GM12875 (cell line): Measurements from ENCODE around the gene MCCC2.

ENCODE experiments used
- H3K4me3 ChIP-seq: one replicate; pipeline ENCODE4 v1.5.1; 2011; ENCODE audit warnings: low read depth, low read length, control low read depth
- TF ChIP-seq, protein P1 (sequence below): IDR thresholded peaks from 2 replicates; pipeline ENCODE4 v1.5.1; 2011; ENCODE audit warnings: low read depth, mild to moderate bottlenecking, control low read depth, inconsistent platforms, low read length, moderate library complexity, borderline replicate concordance; ENCODE audit not compliant: insufficient read depth

The MCCC2 gene

GRCh38 chr5:71697967-71698366, 110.8 kb downstream of the MCCC2 start:
- TF ChIP-seq, protein P1, sequence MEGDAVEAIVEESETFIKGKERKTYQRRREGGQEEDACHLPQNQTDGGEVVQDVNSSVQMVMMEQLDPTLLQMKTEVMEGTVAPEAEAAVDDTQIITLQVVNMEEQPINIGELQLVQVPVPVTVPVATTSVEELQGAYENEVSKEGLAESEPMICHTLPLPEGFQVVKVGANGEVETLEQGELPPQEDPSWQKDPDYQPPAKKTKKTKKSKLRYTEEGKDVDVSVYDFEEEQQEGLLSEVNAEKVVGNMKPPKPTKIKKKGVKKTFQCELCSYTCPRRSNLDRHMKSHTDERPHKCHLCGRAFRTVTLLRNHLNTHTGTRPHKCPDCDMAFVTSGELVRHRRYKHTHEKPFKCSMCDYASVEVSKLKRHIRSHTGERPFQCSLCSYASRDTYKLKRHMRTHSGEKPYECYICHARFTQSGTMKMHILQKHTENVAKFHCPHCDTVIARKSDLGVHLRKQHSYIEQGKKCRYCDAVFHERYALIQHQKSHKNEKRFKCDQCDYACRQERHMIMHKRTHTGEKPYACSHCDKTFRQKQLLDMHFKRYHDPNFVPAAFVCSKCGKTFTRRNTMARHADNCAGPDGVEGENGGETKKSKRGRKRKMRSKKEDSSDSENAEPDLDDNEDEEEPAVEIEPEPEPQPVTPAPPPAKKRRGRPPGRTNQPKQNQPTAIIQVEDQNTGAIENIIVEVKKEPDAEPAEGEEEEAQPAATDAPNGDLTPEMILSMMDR = peak; percentile 50; the same call in 1 of the 2 replicates
- H3K4me3 ChIP-seq = no peak overlapping the region

DNA sequence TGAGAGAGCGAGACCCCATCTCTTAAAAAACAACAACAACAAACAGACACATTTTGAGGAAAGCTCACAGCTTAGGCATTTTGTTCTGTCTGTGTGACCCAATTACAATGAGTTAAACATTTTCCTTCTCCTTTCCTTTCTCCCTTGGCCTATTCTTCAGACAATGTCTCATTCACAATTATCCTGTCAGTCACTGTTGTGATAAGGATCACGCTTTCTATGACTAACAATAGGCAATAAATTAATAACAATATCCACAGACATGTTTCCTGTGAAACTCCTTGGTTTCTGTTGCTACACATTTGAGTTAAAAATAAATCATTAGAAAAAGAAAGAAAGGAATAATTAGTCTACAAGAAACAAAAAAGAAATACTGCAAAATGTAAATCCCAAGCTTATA, 112.1 kb downstream of the MCCC2 start:
- no peak overlapping the region for H3K4me3 ChIP-seq
- TF ChIP-seq, protein P1 = no peak

- TF ChIP-seq, protein P1 = no peak
Measured at GRCh38 chr5:71699751-71700150, 112.6 kb downstream of the MCCC2 start.

DNA sequence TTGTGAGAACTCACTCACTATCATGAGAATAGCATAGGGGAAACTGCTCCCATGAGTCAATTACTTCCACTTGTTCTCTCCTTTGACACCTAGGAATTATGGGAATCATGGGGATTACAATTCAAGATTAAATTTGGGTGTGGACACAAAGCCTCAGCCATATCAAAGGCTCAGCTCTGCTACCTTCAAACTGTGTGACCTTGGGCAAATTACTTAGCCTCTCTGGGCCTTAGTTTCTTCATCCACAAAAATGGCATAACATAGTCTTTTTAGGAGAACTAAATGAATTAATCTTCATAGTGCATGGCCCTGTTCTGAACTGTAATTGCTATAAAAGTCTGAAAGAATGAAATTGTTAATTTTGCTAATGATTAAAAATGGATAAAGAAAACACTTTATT, 113.7 kb downstream of the MCCC2 start:
- H3K4me3 ChIP-seq = no peak overlapping the region
- TF ChIP-seq, protein P1 = no peak

More at GRCh38 chr5:71699751-71700150, 112.6 kb downstream of the MCCC2 start:
- no peak overlapping the region for H3K4me3 ChIP-seq

- TF ChIP-seq, protein P1 = no peak
Measured at GRCh38 chr5:71701407-71701806, 114.3 kb downstream of the MCCC2 start.

DNA sequence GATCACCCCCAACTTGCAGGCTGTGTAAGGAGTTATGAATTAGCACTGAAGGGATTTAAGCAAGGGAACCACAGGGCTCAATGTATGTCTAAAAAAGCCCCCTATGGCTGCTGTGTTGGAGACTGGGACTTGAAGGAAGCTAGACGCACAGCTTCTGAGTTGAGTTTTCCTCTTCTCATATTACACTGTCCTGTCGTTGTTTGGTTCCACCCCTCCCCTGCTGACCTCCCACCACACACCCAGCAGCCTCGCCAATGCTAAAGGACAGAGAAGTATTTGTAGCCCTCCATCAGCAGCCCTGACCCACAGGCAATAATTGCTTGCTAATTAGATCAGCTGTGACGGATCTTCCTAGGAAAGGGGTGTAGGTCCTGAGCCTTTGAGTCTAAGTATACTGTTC, 116.8 kb downstream of the MCCC2 start:
- TF ChIP-seq, protein P1 = no peak
- no peak overlapping the region for H3K4me3 ChIP-seq

More at GRCh38 chr5:71701407-71701806, 114.3 kb downstream of the MCCC2 start:
- H3K4me3 ChIP-seq = no peak overlapping the region

DNA sequence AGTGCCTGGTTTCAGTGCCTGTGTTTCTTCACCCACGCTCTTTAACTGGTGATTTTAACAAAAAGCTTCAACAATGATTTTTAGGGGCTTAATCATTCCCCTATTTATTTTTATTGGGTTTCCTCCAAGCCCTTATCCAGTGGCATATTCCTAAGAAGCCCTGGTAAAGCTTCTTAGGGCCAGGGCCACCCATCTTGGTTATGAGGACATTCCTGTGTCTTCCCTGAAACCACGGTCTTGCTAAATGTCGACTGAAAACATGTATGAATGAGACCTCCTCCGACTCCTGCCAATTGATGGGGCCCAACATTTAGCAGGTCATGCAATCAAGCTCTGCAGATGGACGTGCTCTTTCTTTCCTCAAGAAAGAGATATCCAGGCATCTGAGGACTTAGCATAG, 118.3 kb downstream of the MCCC2 start:
- H3K4me3 ChIP-seq = no peak overlapping the region

More for the DNA sequence above, 118.3 kb downstream of the MCCC2 start:
- TF ChIP-seq, protein P1 = no peak
